Stimulated activated CD8-positive, alpha-beta memory T cell treated with anti-CD3 and anti-CD28 coated beads, Interleukin-15, amount 100 ng/mL, for 1 hour (primary cell): ENCODE measurements around the gene CFH.
"Not testable (repeated sequence)": the region's sequence is repeated elsewhere in the genome, so short reads cannot be mapped to it uniquely, and the experiment has no call there.

Experiments
- DNase-seq: peaks from one replicate; pipeline ENCODE4 v3.0.0-alpha.2; 2020; ENCODE audit warnings: low read depth

Gene CFH

GRCh38 chr1:196765019-196765740 lies 113.3 kb downstream of the CFH start:
- not testable (repeated sequence) for DNase-seq

GRCh38 chr1:196769823-196770222 lies 118.0 kb downstream of the CFH start:
- DNase-seq, result not testable (repeated sequence)

GRCh38 chr1:196773713-196774112 lies 121.9 kb downstream of the CFH start:
- no peak for DNase-seq

GRCh38 chr1:196774175-196774574 lies 122.3 kb downstream of the CFH start:
- DNase-seq, result no peak

GRCh38 chr1:196774603-196775002 lies 122.8 kb downstream of the CFH start, which contains the start of gene CFHR3:
TSS of gene CFHR3 (plus strand) at chr1:196774840. CDS start at chr1:196774887, 47 bp downstream.
- no peak for DNase-seq

- DNase-seq, result no peak
Measured at GRCh38 chr1:196777603-196778002, 125.8 kb downstream of the CFH start.

GRCh38 chr1:196779093-196779492 lies 127.2 kb downstream of the CFH start:
- DNase-seq, result no peak

GRCh38 chr1:196791252-196791651 lies 139.4 kb downstream of the CFH start:
- not testable (repeated sequence) for DNase-seq

- not testable (repeated sequence) for DNase-seq
Measured at GRCh38 chr1:196794103-196794502, 142.3 kb downstream of the CFH start.
